HCT116 (cell line): Measurements from ENCODE around the gene VEGFA.

Experiments used
- CEBPB ChIP-seq: IDR thresholded peaks from 2 replicates; pipeline ENCODE4 v1.6.1; 2012; ENCODE audit warnings: low read depth
- EZH2 ChIP-seq: fragments of 200-600 bp; sonication (generic); IDR thresholded peaks from 2 replicates; pipeline ENCODE4 v1.6.1; 2017; ENCODE audit warnings: antibody characterized with exemption, mixed run types
- EZH2phosphoT487 ChIP-seq: fragments of 200-600 bp; IDR thresholded peaks from 2 replicates; pipeline ENCODE4 v1.6.1; 2018; ENCODE audit warnings: antibody characterized with exemption, borderline replicate concordance
- POLR2A ChIP-seq: IDR thresholded peaks from 2 replicates; pipeline ENCODE4 v1.7.0; 2011; ENCODE audit warnings: borderline replicate concordance; ENCODE audit not compliant: insufficient read depth, insufficient read length; ENCODE audit errors: extremely low read depth
- POLR2AphosphoS5 ChIP-seq: IDR thresholded peaks from 2 replicates; pipeline ENCODE4 v1.6.1; 2011; ENCODE audit warnings: mild to moderate bottlenecking, low read depth, low read length, moderate library complexity
- RAD21 ChIP-seq: IDR thresholded peaks from 2 replicates; pipeline ENCODE4 v1.6.1; 2012; ENCODE audit warnings: low read depth, mild to moderate bottlenecking
- REST ChIP-seq: IDR thresholded peaks from 2 replicates; pipeline ENCODE4 v1.6.1; 2012; ENCODE audit warnings: low read depth
- SP1 ChIP-seq: IDR thresholded peaks from 2 replicates; pipeline ENCODE4 v1.6.1; 2012; ENCODE audit warnings: low read depth
- SRF ChIP-seq: IDR thresholded peaks from 2 replicates; pipeline ENCODE4 v1.6.1; 2012; ENCODE audit warnings: low read depth
- ZFX ChIP-seq: fragments of 450-650 bp; IDR thresholded peaks from 2 replicates; pipeline ENCODE4 v1.6.1; 2017
- TF ChIP-seq, protein P1 (sequence below), 3 experiments: fragments of 200-600 bp in 1 of 3; sonication (generic) in 1 of 3; IDR thresholded peaks in 2 of 3; conservative IDR thresholded peaks in 1 of 3; 2 replicates each; pipeline ENCODE4 v1.5.1; 2012 to 2017; ENCODE audit warnings: low read depth in 2 of 3, low read length in 2 of 3, antibody characterized with exemption in 1 of 3, borderline replicate concordance in 1 of 3, control low read depth in 1 of 3, mild to moderate bottlenecking in 1 of 3, mixed read lengths in 1 of 3, mixed run types in 1 of 3, moderate library complexity in 1 of 3; ENCODE audit not compliant: insufficient read depth in 1 of 3

- TF ChIP-seq REST: no peak
- no peak for TF ChIP-seq POLR2A
- TF ChIP-seq CEBPB: no peak
- TF ChIP-seq EZH2: no peak
- TF ChIP-seq, protein P1, sequence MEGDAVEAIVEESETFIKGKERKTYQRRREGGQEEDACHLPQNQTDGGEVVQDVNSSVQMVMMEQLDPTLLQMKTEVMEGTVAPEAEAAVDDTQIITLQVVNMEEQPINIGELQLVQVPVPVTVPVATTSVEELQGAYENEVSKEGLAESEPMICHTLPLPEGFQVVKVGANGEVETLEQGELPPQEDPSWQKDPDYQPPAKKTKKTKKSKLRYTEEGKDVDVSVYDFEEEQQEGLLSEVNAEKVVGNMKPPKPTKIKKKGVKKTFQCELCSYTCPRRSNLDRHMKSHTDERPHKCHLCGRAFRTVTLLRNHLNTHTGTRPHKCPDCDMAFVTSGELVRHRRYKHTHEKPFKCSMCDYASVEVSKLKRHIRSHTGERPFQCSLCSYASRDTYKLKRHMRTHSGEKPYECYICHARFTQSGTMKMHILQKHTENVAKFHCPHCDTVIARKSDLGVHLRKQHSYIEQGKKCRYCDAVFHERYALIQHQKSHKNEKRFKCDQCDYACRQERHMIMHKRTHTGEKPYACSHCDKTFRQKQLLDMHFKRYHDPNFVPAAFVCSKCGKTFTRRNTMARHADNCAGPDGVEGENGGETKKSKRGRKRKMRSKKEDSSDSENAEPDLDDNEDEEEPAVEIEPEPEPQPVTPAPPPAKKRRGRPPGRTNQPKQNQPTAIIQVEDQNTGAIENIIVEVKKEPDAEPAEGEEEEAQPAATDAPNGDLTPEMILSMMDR (IDR thresholded peaks at IDR 0.05 in 2 of 3, conservative IDR thresholded peaks at IDR 0.05 in 1 of 3; ENCODE audit: borderline replicate concordance in 1 of 3, insufficient read depth in 1 of 3, low read depth in 2 of 3, low read length in 2 of 3): no peak
- peak; percentile 11; the same call in 1 of the 2 replicates for TF ChIP-seq POLR2AphosphoS5
- TF ChIP-seq SP1: no peak
- no peak for TF ChIP-seq RAD21
- TF ChIP-seq EZH2phosphoT487: no peak
- no peak for TF ChIP-seq SRF
- TF ChIP-seq ZFX: no peak
Measured at GRCh38 chr6:43782764-43783513, 12.9 kb downstream of the VEGFA start.
